HCEC 1CT (cell line): ENCODE measurements around the gene PRRX2.

Experiments
- DNase-seq: peaks from one replicate; pipeline ENCODE4 v3.0.0-alpha.2; 2017

The PRRX2 gene

GRCh38 chr9:129712634-129713401 is 47.4 kb downstream of the PRRX2 start:
- peak; percentile 33 for DNase-seq

- no peak for DNase-seq
Measured at GRCh38 chr9:129713402-129713679, 47.9 kb downstream of the PRRX2 start.

- no peak for DNase-seq
Measured at GRCh38 chr9:129714511-129715061, 49.1 kb downstream of the PRRX2 start.

- no peak for DNase-seq
Measured at GRCh38 chr9:129716091-129716490, 50.6 kb downstream of the PRRX2 start.

DNA sequence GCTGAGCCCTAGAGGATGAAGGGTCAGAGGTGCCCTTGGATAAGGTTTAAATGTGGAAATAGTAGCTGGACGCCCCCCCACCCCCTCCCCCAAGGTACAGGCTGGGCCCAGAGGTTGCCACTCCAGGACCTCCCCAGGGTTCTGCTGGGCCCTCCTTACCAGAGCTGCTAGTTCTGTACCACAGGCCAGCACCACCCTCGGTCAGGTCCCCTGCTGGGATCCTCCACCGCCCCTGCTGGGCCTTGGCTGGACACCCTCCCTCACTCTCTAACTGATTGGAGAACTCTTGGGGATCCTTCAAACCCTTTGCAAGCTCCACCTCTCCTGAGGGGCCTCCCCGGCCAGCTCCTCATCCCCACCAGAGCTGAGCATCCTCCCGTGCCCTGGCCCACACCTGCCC is 52.5 kb downstream of the PRRX2 start:
- DNase-seq: no peak

DNA sequence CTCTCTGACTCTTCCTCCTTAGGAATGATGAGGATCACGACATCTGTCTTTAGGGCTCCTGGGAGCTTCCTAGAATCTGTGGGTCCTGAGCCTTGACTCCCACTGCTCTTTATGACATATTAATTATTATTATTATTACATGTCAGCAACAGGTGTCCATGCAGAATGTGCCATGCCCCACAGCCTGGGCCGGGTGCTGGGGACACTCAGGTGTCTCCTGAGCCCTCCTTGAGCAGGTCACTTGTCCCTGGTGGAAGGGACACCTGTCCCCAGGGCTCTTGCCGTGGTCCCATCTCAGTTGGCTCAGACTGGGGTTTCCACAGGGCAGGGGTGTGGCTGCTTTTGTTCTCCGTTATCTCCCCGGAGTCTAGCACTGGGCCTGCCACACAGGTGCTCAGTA is 53.2 kb downstream of the PRRX2 start:
- DNase-seq: no peak

DNA sequence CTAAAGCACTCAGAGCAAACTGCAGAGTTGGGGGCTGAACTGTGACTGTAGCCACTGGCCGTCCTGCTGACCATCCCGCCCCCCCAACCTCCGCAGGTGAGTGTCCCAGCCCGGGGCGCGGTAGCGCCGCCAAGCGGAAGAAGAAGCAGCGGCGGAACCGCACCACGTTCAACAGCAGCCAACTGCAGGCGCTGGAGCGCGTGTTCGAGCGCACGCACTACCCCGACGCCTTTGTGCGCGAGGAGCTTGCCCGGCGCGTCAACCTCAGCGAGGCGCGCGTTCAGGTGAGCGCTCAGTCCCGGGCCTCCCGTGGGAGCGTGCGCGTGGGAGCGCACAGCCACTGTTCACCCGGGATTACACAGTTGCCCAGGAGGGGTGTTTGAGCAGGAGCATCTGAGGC is 53.7 kb downstream of the PRRX2 start:
- no peak for DNase-seq

DNA sequence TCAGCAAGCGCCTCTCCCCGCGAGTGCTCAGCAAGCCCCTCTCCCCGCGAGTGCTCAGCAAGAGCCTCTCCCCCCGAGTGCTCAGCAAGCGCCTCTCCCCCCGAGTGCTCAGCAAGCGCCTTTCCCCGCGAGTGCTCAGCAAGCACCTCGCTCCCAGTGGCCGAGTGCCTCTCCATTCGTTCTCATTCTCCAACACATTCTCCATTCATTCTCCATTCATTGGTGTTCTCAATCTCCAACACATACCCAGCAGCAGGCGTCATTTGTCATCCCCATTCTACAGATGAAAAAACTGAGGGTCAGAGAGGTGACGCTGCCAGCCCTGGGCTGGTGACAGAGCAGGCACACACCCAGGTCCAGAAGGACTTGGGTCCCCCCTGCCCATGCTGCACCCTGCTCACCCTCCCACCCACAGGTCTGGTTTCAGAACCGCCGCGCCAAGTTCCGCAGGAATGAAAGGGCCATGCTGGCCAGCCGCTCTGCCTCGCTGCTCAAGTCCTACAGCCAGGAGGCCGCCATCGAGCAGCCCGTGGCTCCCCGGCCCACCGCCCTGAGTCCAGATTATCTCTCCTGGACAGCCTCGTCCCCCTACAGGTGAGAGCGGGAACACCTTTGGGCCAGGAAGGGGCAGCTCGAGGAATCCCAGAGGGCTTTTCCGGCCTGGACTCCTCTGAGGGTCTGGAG is 54.9 kb downstream of the PRRX2 start:
- no peak for DNase-seq

GRCh38 chr9:129720865-129721545 is 55.6 kb downstream of the PRRX2 start:
- DNase-seq: no peak

GRCh38 chr9:129722913-129723312 is 57.5 kb downstream of the PRRX2 start:
- DNase-seq: no peak

- DNase-seq: no peak
Measured at GRCh38 chr9:129724456-129725190, 59.2 kb downstream of the PRRX2 start.

DNA sequence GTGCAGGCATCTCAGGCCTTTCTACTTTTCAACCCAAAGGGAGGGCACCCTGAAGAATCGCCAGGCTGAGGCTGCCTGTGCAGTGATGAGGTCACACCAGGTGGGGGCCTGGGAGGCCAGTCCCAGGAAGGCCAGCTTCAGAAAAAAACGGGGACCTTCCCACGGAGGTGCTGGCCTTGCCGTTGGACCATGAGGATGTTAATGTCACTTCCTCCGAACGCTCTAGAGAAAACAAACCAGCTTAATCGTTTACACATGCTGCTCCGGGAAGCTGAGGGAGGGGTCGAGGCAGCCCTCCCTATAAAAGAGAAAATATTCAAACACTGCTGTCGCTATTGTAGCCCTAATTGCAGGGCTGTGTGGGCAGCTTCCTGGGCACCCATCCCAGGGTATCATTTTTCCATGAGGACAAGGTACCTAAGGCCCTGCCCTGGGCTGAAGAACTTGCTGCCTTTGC is 60.4 kb downstream of the PRRX2 start:
- no peak for DNase-seq

DNA sequence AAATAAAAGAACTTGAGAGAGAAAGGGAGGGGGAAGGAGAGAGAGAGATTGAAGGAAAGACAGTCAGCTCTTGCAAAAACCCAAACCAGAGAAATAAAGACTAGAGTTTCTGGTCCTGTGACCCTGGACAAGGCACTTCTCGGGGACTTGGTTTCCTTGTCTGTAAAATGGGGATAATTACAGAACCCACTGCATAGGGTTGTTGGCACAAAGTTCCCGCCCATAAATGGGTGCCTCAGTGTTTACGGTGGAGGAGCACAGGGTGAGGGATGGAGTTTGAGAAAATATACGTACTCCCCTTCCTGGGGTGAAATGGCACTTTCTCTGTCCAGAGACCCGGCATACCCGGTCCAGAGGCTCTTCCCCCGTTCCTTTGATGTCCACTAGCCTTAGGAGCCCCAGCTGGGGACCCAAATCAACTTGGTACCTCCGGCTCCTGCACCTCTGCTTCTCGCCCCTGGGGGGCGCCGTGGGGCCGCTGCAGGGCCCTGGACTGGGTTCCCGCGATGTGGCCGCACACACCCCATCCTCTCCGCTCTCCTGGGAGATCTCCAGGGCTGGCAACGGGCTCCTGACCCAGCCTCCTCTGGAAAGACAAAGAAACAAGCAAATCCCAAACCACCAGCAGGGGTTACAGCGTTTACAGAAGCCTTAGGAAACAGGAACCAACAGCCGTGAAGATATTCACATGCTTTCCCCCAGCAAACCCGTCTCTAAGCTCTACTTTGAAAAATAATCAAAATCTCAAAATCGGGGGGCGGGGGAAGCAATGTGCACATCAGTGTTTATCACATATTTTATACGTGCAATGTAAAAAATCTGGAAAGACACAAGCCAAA is 61.1 kb downstream of the PRRX2 start:
- DNase-seq: peak; percentile 77

DNA sequence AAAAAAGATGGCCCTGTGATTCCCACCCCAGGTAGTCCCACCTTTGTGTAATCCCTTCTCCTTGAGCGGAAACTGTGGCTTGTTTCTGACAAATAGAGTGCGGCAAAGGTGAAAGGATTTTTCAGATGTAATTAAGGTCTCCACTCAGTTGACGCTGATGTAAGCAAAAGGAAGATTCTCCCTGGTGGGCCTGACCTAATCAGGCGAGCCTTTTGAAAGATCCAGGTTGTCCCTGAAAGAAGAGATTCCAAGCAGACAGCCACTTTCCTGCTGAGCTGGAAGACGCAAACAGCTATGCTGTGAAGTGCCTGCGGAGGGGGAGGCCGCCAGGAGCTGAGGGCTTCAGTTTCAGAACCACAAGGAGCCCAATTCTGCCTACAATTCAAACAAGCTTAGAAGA is 63.3 kb downstream of the PRRX2 start:
- DNase-seq: no peak

- no peak for DNase-seq
Measured at GRCh38 chr9:129731477-129732085, 66.1 kb downstream of the PRRX2 start.

GRCh38 chr9:129732100-129732499 is 66.7 kb downstream of the PRRX2 start:
- no peak for DNase-seq

- DNase-seq: no peak
Measured at GRCh38 chr9:129732946-129733631, 67.6 kb downstream of the PRRX2 start.

- DNase-seq: no peak
Measured at GRCh38 chr9:129733632-129733953, 68.1 kb downstream of the PRRX2 start.

DNA sequence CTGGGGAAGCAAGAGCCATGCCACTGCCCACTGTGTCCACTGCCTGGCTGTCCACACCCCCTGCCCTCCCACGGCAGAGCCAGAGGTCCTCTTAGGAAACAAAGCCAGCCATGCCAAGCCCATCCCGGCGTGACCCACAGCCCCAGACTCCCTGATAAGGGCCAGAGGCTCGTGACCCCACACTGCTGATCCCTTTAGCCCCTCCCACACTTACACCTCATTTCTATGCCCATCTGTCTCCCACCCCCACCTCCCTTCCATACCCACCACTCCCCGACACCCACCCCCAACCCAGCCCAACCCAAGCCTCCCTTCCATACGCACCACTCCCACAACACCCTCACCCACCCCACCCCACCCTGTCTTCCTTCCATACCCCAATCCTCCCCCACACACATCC is 70.1 kb downstream of the PRRX2 start:
- no peak for DNase-seq

DNA sequence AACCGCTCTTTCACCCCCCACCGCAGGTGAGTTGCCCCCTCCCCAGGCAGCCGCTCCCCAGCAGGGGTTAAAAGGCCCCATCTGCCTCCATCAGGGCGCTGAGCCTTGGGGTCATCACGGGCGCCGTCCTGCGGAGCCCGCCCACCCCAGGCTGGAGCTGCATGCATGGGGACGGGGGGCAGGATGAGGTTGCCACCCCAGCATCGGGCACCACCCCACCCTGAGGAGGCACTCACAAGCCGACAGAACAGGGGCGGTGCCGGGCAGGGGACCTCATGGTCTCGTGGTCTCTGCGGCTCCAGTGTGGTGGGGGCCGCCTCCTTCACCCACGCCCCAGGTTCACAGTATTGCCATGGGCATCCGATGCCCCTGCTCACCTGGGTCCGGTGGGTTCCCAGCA is 70.9 kb downstream of the PRRX2 start:
- DNase-seq: no peak
